ENCODE results near the gene CDH9.

DNA sequence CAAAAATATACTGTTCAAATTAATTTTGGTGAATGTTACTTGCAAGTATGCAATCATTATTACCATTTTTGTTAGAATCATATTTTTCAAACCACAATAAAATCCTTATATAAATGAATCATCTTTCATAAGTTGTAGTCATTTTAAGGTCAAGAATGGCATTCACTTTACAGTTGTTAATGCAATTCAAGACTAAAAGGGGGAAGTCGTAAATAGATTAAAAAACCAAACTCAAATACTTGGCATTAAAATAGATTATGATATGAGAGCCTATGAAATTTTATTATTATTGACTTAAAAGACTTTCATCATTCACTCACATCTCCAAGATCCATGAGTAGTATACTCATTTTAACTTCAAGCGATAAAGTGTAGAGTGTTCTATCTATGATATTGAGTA lies 11.6 kb downstream of the CDH9 start:
- TF ChIP-seq, protein P1, sequence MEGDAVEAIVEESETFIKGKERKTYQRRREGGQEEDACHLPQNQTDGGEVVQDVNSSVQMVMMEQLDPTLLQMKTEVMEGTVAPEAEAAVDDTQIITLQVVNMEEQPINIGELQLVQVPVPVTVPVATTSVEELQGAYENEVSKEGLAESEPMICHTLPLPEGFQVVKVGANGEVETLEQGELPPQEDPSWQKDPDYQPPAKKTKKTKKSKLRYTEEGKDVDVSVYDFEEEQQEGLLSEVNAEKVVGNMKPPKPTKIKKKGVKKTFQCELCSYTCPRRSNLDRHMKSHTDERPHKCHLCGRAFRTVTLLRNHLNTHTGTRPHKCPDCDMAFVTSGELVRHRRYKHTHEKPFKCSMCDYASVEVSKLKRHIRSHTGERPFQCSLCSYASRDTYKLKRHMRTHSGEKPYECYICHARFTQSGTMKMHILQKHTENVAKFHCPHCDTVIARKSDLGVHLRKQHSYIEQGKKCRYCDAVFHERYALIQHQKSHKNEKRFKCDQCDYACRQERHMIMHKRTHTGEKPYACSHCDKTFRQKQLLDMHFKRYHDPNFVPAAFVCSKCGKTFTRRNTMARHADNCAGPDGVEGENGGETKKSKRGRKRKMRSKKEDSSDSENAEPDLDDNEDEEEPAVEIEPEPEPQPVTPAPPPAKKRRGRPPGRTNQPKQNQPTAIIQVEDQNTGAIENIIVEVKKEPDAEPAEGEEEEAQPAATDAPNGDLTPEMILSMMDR (CRISPR knock-in tag; IDR thresholded peaks at IDR 0.05), result no peak
- TF ChIP-seq ZNF256 (CRISPR knock-in tag; conservative IDR thresholded peaks at IDR 0.05), result no peak
- TF ChIP-seq SOX6 (IDR thresholded peaks at IDR 0.05), result no peak
- TF ChIP-seq SOX6 (CRISPR knock-in tag; IDR thresholded peaks at IDR 0.05), result no peak
- TF ChIP-seq, protein P2, sequence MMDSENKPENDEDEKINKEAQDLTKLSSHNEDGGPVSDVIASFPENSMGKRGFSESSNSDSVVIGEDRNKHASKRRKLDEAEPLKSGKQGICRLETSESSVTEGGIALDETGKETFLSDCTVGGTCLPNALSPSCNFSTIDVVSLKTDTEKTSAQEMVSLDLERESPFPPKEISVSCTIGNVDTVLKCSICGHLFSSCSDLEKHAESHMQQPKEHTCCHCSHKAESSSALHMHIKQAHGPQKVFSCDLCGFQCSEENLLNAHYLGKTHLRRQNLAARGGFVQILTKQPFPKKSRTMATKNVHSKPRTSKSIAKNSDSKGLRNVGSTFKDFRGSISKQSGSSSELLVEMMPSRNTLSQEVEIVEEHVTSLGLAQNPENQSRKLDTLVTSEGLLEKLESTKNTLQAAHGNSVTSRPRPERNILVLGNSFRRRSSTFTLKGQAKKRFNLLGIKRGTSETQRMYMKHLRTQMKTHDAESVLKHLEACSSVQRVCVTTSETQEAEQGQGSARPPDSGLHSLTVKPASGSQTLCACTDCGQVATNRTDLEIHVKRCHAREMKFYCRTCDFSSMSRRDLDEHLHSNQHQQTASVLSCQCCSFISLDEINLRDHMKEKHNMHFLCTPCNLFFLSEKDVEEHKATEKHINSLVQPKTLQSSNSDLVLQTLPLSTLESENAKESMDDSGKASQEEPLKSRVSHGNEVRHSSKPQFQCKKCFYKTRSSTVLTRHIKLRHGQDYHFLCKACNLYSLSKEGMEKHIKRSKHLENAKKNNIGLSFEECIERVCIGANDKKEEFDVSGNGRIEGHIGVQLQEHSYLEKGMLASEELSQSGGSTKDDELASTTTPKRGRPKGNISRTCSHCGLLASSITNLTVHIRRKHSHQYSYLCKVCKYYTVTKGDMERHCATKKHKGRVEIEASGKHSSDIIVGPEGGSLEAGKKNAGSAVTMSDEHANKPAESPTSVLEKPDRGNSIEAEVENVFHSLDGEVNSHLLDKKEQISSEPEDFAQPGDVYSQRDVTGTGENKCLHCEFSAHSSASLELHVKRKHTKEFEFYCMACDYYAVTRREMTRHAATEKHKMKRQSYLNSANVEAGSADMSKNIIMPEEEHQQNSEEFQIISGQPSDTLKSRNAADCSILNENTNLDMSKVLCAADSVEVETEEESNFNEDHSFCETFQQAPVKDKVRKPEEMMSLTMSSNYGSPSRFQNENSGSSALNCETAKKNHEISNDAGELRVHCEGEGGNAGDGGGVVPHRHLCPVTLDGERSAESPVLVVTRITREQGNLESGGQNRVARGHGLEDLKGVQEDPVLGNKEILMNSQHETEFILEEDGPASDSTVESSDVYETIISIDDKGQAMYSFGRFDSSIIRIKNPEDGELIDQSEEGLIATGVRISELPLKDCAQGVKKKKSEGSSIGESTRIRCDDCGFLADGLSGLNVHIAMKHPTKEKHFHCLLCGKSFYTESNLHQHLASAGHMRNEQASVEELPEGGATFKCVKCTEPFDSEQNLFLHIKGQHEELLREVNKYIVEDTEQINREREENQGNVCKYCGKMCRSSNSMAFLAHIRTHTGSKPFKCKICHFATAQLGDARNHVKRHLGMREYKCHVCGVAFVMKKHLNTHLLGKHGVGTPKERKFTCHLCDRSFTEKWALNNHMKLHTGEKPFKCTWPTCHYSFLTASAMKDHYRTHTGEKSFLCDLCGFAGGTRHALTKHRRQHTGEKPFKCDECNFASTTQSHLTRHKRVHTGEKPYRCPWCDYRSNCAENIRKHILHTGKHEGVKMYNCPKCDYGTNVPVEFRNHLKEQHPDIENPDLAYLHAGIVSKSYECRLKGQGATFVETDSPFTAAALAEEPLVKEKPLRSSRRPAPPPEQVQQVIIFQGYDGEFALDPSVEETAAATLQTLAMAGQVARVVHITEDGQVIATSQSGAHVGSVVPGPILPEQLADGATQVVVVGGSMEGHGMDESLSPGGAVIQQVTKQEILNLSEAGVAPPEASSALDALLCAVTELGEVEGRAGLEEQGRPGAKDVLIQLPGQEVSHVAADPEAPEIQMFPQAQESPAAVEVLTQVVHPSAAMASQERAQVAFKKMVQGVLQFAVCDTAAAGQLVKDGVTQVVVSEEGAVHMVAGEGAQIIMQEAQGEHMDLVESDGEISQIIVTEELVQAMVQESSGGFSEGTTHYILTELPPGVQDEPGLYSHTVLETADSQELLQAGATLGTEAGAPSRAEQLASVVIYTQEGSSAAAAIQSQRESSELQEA (CRISPR knock-in tag; IDR thresholded peaks at IDR 0.05; ENCODE audit: not compliant biosample characterization), result no peak
- no peak for TF ChIP-seq ARID2 (CRISPR knock-in tag; IDR thresholded peaks at IDR 0.05; ENCODE audit: borderline replicate concordance)
- no peak for TF ChIP-seq TCF12 (IDR thresholded peaks at IDR 0.05)
- TF ChIP-seq TCF12 (CRISPR knock-in tag; IDR thresholded peaks at IDR 0.05), result no peak
- TF ChIP-seq TCF7 (IDR thresholded peaks at IDR 0.05; ENCODE audit: low read depth), result no peak

Data from HepG2 (cell line).